HCT116 (cell line): ENCODE data around the gene GPRIN1. TPM values are rescaled to one million over a fixed set of nuclear protein-coding genes. Genes with fewer than 3 reads are reported as not detected.

ENCODE experiments used
- ATAC-seq: fragments of 200-7000 bp; cut with Tn5 transposase; 2 replicates; pipeline ENCODE4 v1.9.1; 2020; ENCODE audit warnings: mild to moderate bottlenecking, moderate library complexity
- BruUV-seq: library from RNA; stranded (reverse); fragments of 400-500 nt; replicated peaks from 2 replicates; lab custom pipeline; 2021; lab: Mats Ljungman, UMichigan
- CTCF ChIA-PET: fragments of 300-600 bp; sonication (Branson Sonifier 250); formaldehyde crosslinking; loops from one replicate; lab custom pipeline; 2021; ENCODE audit warnings: antibody characterized with exemption; lab: Charles Lee
- POLR2A ChIA-PET: fragments of 300-600, 350-600 bp; sonication (Branson Sonifier 250); formaldehyde crosslinking; loops from one replicate; lab custom pipeline; 2021; ENCODE audit warnings: antibody characterized with exemption; lab: Charles Lee
- RAD21 ChIA-PET, 2 experiments: fragments of 300-600 bp; sonication (Branson Sonifier 250); formaldehyde crosslinking; loops; one replicate each; lab custom pipeline; 2023; ENCODE audit warnings: low total read pairs in 2 of 2; ENCODE audit not compliant: uncharacterized antibody in 2 of 2, unreplicated experiment in 2 of 2, low non-redundant PET in 1 of 2; lab: Charles Lee
- DNase-seq: peaks from one replicate; pipeline ENCODE4 v3.0.0-alpha.2; 2010; ENCODE audit warnings: low read depth, low spot score
- H2AFZ ChIP-seq: fragments of 200-600 bp; shearing (Covaris generic), sonication (generic); 2 replicates; pipeline ENCODE4 v1.6.1; 2017; ENCODE audit warnings: low read depth, mixed run types, mixed read lengths, antibody characterized with exemption, low read length; ENCODE audit not compliant: poor library complexity, severe bottlenecking
- H3K27ac ChIP-seq: 2 replicates; pipeline ENCODE4 v1.5.1; 2012; ENCODE audit warnings: low read depth, low read length
- H3K27me3 ChIP-seq: fragments of 200-600 bp; sonication (generic); 2 replicates; pipeline ENCODE4 v1.6.1; 2016; ENCODE audit warnings: mixed run types, low read length, mixed read lengths; ENCODE audit not compliant: insufficient read depth
- H3K36me3 ChIP-seq, 2 experiments: fragments of 200-500 bp in 1 of 2; fragments of 200-600 bp in 1 of 2; sonication (Bioruptor generic) in 1 of 2; sonication (generic) in 1 of 2; 2 replicates each; pipeline versions ENCODE4 v1.5.1 to v1.6.1; 2014 to 2016; ENCODE audit warnings: low read length in 2 of 2, inconsistent platforms in 1 of 2, mixed read lengths in 1 of 2, mixed run types in 1 of 2; ENCODE audit not compliant: insufficient read depth in 2 of 2, control insufficient read depth in 1 of 2
- H3K4me1 ChIP-seq, 2 experiments: fragments of 200-600 bp in 1 of 2; sonication (generic) in 1 of 2; 2 replicates each; pipeline versions ENCODE4 v1.5.1 to v1.6.1; 2012 to 2017; ENCODE audit warnings: low read length in 2 of 2, inconsistent platforms in 1 of 2, mild to moderate bottlenecking in 1 of 2, mixed read lengths in 1 of 2, mixed run types in 1 of 2, moderate library complexity in 1 of 2; ENCODE audit not compliant: insufficient read depth in 2 of 2, control insufficient read depth in 1 of 2
- H3K4me2 ChIP-seq: fragments of 200-600 bp; sonication (generic); 2 replicates; pipeline ENCODE4 v1.6.1; 2017; ENCODE audit warnings: mixed run types, low read length, mixed read lengths
- H3K4me3 ChIP-seq, 2 experiments: fragments of 200-600 bp in 1 of 2; sonication (generic) in 1 of 2; replicated peaks in 1 of 2; 2 replicates each; pipeline ENCODE4 v1.5.1; 2011 to 2016; ENCODE audit warnings: low read length in 2 of 2, control low read depth in 1 of 2, low read depth in 1 of 2, mild to moderate bottlenecking in 1 of 2, mixed read lengths in 1 of 2, mixed run types in 1 of 2
- H3K79me2 ChIP-seq: fragments of 200-600 bp; sonication (generic); 2 replicates; pipeline ENCODE4 v1.6.1; 2017; ENCODE audit warnings: mild to moderate bottlenecking, mixed run types, low read length, moderate library complexity, mixed read lengths; ENCODE audit not compliant: insufficient read depth
- H3K9ac ChIP-seq: fragments of 200-600 bp; sonication (generic); 2 replicates; pipeline ENCODE4 v1.6.1; 2016; ENCODE audit warnings: low read length, mixed read lengths
- H3K9me2 ChIP-seq: fragments of 200-600 bp; sonication (generic), shearing (Covaris generic); 2 replicates; pipeline ENCODE4 v1.6.1; 2017; ENCODE audit warnings: mixed run types, mild to moderate bottlenecking, moderate library complexity; ENCODE audit not compliant: insufficient read depth
- H3K9me3 ChIP-seq, 2 experiments: fragments of 200-500 bp in 1 of 2; fragments of 200-600 bp in 1 of 2; sonication (Bioruptor generic) in 1 of 2; sonication (generic) in 1 of 2; 2 replicates each; pipeline ENCODE4 v1.6.1; 2014 to 2017; ENCODE audit warnings: low read length in 2 of 2, mixed read lengths in 2 of 2, inconsistent platforms in 1 of 2, low read depth in 1 of 2, mild to moderate bottlenecking in 1 of 2, mixed run types in 1 of 2, moderate library complexity in 1 of 2; ENCODE audit not compliant: control insufficient read depth in 1 of 2, insufficient read depth in 1 of 2
- H4K20me1 ChIP-seq: fragments of 200-600 bp; sonication (generic), shearing (Covaris generic); 2 replicates; pipeline ENCODE4 v1.6.1; 2017; ENCODE audit warnings: mixed run types, mild to moderate bottlenecking, moderate library complexity; ENCODE audit not compliant: insufficient read depth
- ATF3 ChIP-seq: IDR thresholded peaks from 2 replicates; pipeline ENCODE4 v1.6.1; 2012
- CBX3 ChIP-seq: IDR thresholded peaks from 2 replicates; pipeline ENCODE4 v1.6.1; 2012; ENCODE audit warnings: low read depth
- CEBPB ChIP-seq: IDR thresholded peaks from 2 replicates; pipeline ENCODE4 v1.6.1; 2012; ENCODE audit warnings: low read depth
- CTCF ChIP-seq, 3 experiments: fragments of 200-600 bp in 1 of 3; sonication (generic) in 1 of 3; IDR thresholded peaks in 2 of 3; conservative IDR thresholded peaks in 1 of 3; 2 replicates each; pipeline ENCODE4 v1.5.1; 2012 to 2017; ENCODE audit warnings: low read depth in 2 of 3, low read length in 2 of 3, antibody characterized with exemption in 1 of 3, borderline replicate concordance in 1 of 3, control low read depth in 1 of 3, mild to moderate bottlenecking in 1 of 3, mixed read lengths in 1 of 3, mixed run types in 1 of 3, moderate library complexity in 1 of 3; ENCODE audit not compliant: insufficient read depth in 1 of 3
- EGR1 ChIP-seq: IDR thresholded peaks from 2 replicates; pipeline ENCODE4 v1.6.1; 2012; ENCODE audit warnings: low read depth
- ELF1 ChIP-seq: IDR thresholded peaks from 2 replicates; pipeline ENCODE4 v1.6.1; 2012; ENCODE audit warnings: low read depth, borderline replicate concordance
- EZH2 ChIP-seq: fragments of 200-600 bp; sonication (generic); IDR thresholded peaks from 2 replicates; pipeline ENCODE4 v1.6.1; 2017; ENCODE audit warnings: antibody characterized with exemption, mixed run types
- EZH2phosphoT487 ChIP-seq: fragments of 200-600 bp; IDR thresholded peaks from 2 replicates; pipeline ENCODE4 v1.6.1; 2018; ENCODE audit warnings: antibody characterized with exemption, borderline replicate concordance
- FOSL1 ChIP-seq: IDR thresholded peaks from 2 replicates; pipeline ENCODE4 v1.6.1; 2012; ENCODE audit warnings: low read depth
- JUND ChIP-seq: IDR thresholded peaks from 2 replicates; pipeline ENCODE4 v1.6.1; 2012
- POLR2AphosphoS5 ChIP-seq: IDR thresholded peaks from 2 replicates; pipeline ENCODE4 v1.6.1; 2011; ENCODE audit warnings: mild to moderate bottlenecking, low read depth, low read length, moderate library complexity
- RAD21 ChIP-seq: IDR thresholded peaks from 2 replicates; pipeline ENCODE4 v1.6.1; 2012; ENCODE audit warnings: low read depth, mild to moderate bottlenecking
- REST ChIP-seq: IDR thresholded peaks from 2 replicates; pipeline ENCODE4 v1.6.1; 2012; ENCODE audit warnings: low read depth
- SIN3A ChIP-seq: IDR thresholded peaks from 2 replicates; pipeline ENCODE4 v1.6.1; 2012; ENCODE audit warnings: low read depth
- SP1 ChIP-seq: IDR thresholded peaks from 2 replicates; pipeline ENCODE4 v1.6.1; 2012; ENCODE audit warnings: low read depth
- SRF ChIP-seq: IDR thresholded peaks from 2 replicates; pipeline ENCODE4 v1.6.1; 2012; ENCODE audit warnings: low read depth
- TCF7L2 ChIP-seq: IDR thresholded peaks from 2 replicates; pipeline ENCODE4 v1.7.0; 2011; ENCODE audit warnings: borderline replicate concordance, inconsistent platforms; ENCODE audit not compliant: insufficient read depth, insufficient read length; ENCODE audit errors: extremely low read depth
- YY1 ChIP-seq: IDR thresholded peaks from 2 replicates; pipeline ENCODE4 v1.6.1; 2011; ENCODE audit warnings: low read length, low read depth, moderate library complexity, mild to moderate bottlenecking; ENCODE audit not compliant: insufficient replicate concordance; ENCODE audit errors: extremely low read depth
- ZBTB33 ChIP-seq: IDR thresholded peaks from 2 replicates; pipeline ENCODE4 v1.6.1; 2011; ENCODE audit warnings: mild to moderate bottlenecking, low read length, moderate library complexity; ENCODE audit not compliant: insufficient replicate concordance; ENCODE audit errors: extremely low read depth
- ZFX ChIP-seq: fragments of 450-650 bp; IDR thresholded peaks from 2 replicates; pipeline ENCODE4 v1.6.1; 2017
- intact Hi-C: fragments of 100-400 bp; cut with micrococcal nuclease; formaldehyde crosslinking; loops from 2 replicates; pipeline ENCODE4 v1.10.0; 2022
- total RNA-seq: library from RNA; stranded (reverse); gene quantifications from one replicate; pipeline ENCODE4 v1.2.1, GENCODE V29; 2021; ENCODE audit not compliant: unreplicated experiment

Gene GPRIN1
- total RNA-seq, 1 experiment from 2014 or later: 14.2 TPM

GRCh38 chr5:176644878-176645670, 35.1 kb upstream of the GPRIN1 start:
- ChIA-PET POLR2A (no interaction called here), CTCF (no interaction called here), RAD21 (no interaction called here)
- Histone ChIP-seq H3K79me2 (peaks cover 18% of the 10 kb centered on the region), H3K9me2 (no peaks in the 10 kb centered on the region), H2AFZ (no peak overlapping the region), H3K36me3 (no peaks in the 10 kb centered on the region), H3K9me3 (no peaks in the 10 kb centered on the region), H3K27me3 (no peaks in the 10 kb centered on the region), H3K4me2 (no peak overlapping the region), H3K27ac (no peak overlapping the region), H3K4me3 (no peak overlapping the region), H3K9ac (no peak overlapping the region), H3K4me1 (peaks cover 17 to 44% of the 10 kb centered on the region in 2 experiments), H4K20me1 (no peaks in the 10 kb centered on the region)
- no peak for DNase-seq
- TF ChIP-seq ATF3 (no peak), SIN3A (no peak), CBX3 (no peak), POLR2AphosphoS5 (no peak), EZH2 (no peak), SP1 (no peak), EGR1 (no peak), SRF (no peak), FOSL1 (no peak), JUND (no peak), ZFX (no peak), EZH2phosphoT487 (no peak), RAD21 (no peak), YY1 (no peak), REST (no peak), TCF7L2 (no peak), CEBPB (no peak), ZBTB33 (no peak), ELF1 (no peak), CTCF (IDR thresholded peaks at IDR 0.05 in 2 of 3, conservative IDR thresholded peaks at IDR 0.05 in 1 of 3; ENCODE audit: borderline replicate concordance in 1 of 3, insufficient read depth in 1 of 3, low read depth in 2 of 3, low read length in 2 of 3) (no peak)
- no TSS peak for BruUV-seq
- intact Hi-C loops: no loop called here
- ATAC-seq: no peak
